Measurements from ENCODE around the gene AP1G2. TPM values are rescaled to one million over a fixed set of nuclear protein-coding genes. Genes with fewer than 3 reads are reported as not detected.

Gene AP1G2
- polyA plus RNA-seq, 1 of the 3 experiments (the other 2 are of a cell fraction), result 88.3 TPM

DNA sequence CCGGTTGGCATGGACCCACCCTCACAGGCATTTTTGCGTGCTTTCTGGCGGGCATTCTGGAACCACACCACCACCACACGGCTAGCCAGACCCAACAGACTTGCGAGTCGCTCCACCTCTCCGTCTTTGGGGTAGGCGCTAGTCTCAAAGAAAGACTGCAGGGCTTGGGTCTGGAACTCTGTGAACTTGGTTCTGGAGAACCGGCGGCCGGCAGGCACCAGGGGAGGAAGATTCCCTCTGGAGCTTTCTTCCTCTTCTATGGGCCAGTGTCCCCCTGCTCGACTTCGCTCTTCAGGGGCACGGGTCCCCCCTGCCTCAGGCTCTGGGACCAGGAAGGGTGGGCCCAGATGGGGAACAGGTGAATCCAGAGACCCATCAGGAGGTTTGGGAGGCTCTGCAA is 42.6 kb downstream of the AP1G2 start:
- Histone ChIP-seq H3K4me3 (ENCODE audit: low read depth in 2 of 2, low read length in 1 of 2) (no peak overlapping the region), H3K36me3 (replicated peaks in 1 of 2; ENCODE audit: control insufficient read depth in 1 of 2, insufficient read depth in 2 of 2, low read length in 1 of 2) (peaks cover 0 to 8% of the 10 kb centered on the region in 2 experiments), H3F3A (replicated peaks; ENCODE audit: insufficient read depth) (no peaks in the 10 kb centered on the region), H3K4me1 (ENCODE audit: control insufficient read depth in 1 of 2, insufficient read depth in 2 of 2, low read depth in 1 of 2, low read length in 1 of 2) (peaks cover 0 to 4% of the 10 kb centered on the region in 2 experiments; a peak in 1 of 4 replicates), H4K20me1 (ENCODE audit: insufficient read depth) (no peaks in the 10 kb centered on the region), H3K9ac (no peak overlapping the region), H2AFZ (ENCODE audit: low read depth) (no peak overlapping the region), H3K27me3 (ENCODE audit: insufficient read depth) (no peaks in the 10 kb centered on the region), H3K4me2 (no peak overlapping the region), H3K9me3 (no peaks in the 10 kb centered on the region), H3K27ac (ENCODE audit: low read depth in 2 of 2, low read length in 1 of 2) (no peak overlapping the region), H3K9me2 (no peaks in the 10 kb centered on the region), H3K79me2 (ENCODE audit: insufficient read depth) (no peaks in the 10 kb centered on the region)
- TF ChIP-seq, protein P1, sequence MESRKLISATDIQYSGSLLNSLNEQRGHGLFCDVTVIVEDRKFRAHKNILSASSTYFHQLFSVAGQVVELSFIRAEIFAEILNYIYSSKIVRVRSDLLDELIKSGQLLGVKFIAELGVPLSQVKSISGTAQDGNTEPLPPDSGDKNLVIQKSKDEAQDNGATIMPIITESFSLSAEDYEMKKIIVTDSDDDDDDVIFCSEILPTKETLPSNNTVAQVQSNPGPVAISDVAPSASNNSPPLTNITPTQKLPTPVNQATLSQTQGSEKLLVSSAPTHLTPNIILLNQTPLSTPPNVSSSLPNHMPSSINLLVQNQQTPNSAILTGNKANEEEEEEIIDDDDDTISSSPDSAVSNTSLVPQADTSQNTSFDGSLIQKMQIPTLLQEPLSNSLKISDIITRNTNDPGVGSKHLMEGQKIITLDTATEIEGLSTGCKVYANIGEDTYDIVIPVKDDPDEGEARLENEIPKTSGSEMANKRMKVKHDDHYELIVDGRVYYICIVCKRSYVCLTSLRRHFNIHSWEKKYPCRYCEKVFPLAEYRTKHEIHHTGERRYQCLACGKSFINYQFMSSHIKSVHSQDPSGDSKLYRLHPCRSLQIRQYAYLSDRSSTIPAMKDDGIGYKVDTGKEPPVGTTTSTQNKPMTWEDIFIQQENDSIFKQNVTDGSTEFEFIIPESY (IDR thresholded peaks at IDR 0.05; ENCODE audit: borderline replicate concordance, low read depth), result no peak
- TF ChIP-seq RXRA (IDR thresholded peaks at IDR 0.05; ENCODE audit: borderline replicate concordance, low read depth) (no peak), RCOR1 (IDR thresholded peaks at IDR 0.05; ENCODE audit: low read length) (no peak), TCF12 (IDR thresholded peaks at IDR 0.05) (no peak), GATA2 (CRISPR knock-in tag; IDR thresholded peaks at IDR 0.05) (no peak), SMC3 (IDR thresholded peaks at IDR 0.05; ENCODE audit: low read depth, low read length) (no peak), RFX5 (IDR thresholded peaks at IDR 0.05; ENCODE audit: low read length) (no peak)
- TF ChIP-seq, protein P2, sequence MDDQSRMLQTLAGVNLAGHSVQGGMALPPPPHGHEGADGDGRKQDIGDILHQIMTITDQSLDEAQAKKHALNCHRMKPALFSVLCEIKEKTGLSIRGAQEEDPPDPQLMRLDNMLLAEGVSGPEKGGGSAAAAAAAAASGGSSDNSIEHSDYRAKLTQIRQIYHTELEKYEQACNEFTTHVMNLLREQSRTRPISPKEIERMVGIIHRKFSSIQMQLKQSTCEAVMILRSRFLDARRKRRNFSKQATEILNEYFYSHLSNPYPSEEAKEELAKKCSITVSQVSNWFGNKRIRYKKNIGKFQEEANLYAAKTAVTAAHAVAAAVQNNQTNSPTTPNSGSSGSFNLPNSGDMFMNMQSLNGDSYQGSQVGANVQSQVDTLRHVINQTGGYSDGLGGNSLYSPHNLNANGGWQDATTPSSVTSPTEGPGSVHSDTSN (IDR thresholded peaks at IDR 0.05), result no peak
- TF ChIP-seq, protein P3, sequence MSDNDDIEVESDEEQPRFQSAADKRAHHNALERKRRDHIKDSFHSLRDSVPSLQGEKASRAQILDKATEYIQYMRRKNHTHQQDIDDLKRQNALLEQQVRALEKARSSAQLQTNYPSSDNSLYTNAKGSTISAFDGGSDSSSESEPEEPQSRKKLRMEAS (IDR thresholded peaks at IDR 0.05; ENCODE audit: low read depth), result no peak
- TF ChIP-seq, protein P4, sequence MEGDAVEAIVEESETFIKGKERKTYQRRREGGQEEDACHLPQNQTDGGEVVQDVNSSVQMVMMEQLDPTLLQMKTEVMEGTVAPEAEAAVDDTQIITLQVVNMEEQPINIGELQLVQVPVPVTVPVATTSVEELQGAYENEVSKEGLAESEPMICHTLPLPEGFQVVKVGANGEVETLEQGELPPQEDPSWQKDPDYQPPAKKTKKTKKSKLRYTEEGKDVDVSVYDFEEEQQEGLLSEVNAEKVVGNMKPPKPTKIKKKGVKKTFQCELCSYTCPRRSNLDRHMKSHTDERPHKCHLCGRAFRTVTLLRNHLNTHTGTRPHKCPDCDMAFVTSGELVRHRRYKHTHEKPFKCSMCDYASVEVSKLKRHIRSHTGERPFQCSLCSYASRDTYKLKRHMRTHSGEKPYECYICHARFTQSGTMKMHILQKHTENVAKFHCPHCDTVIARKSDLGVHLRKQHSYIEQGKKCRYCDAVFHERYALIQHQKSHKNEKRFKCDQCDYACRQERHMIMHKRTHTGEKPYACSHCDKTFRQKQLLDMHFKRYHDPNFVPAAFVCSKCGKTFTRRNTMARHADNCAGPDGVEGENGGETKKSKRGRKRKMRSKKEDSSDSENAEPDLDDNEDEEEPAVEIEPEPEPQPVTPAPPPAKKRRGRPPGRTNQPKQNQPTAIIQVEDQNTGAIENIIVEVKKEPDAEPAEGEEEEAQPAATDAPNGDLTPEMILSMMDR (IDR thresholded peaks at IDR 0.05), result no peak
- ChIA-PET POLR2A (interaction anchor here (0.7 kb wide), 1 partner anchor 800 kb away, joined by 3 read pairs; no protein-coding TSS in a partner anchor), CTCF (interaction anchor here (0.8 to 11.4 kb wide), 5 partner anchors 12 to 46 kb away, joined by 3 to 74 read pairs (median 5); no protein-coding TSS in a partner anchor)
- WGBS (ENCODE audit: low lambda C conversion rate), result 93% methylated on average over 10 of the region's 14 CpGs
- no peak for DNase-seq
